Naive thymus-derived CD4-positive, alpha-beta T cell (primary cell): ENCODE results near the gene ABI1. TPM values are rescaled to one million over a fixed set of nuclear protein-coding genes. Genes with fewer than 3 reads are reported as not detected.

Experiments
- ATAC-seq: fragments of 150-1000 bp; cut with Tn5 transposase; 2 replicates; pipeline ENCODE4 v1.10.0; 2021; ENCODE audit warnings: mild to moderate bottlenecking, moderate library complexity
- CTCF ChIA-PET: fragments of 350-600 bp; sonication (Branson Sonifier 250); formaldehyde crosslinking; loops from one replicate; lab custom pipeline; 2021; ENCODE audit warnings: antibody characterized with exemption; lab: Charles Lee
- POLR2A ChIA-PET: fragments of 350-600 bp; sonication (Branson Sonifier 250); formaldehyde crosslinking; loops from one replicate; lab custom pipeline; 2021; ENCODE audit warnings: antibody characterized with exemption, inconsistent platforms; lab: Charles Lee
- DNase-seq, 9 donors: peaks; one replicate each; pipeline versions ENCODE4 v3.0.0 to v3.0.0-alpha.2; 2020 to 2022; ENCODE audit warnings: mixed read lengths in 1 of 9
- H3K27ac ChIP-seq: one replicate; pipeline ENCODE4 v1.7.0; 2013; ENCODE audit warnings: mild to moderate bottlenecking, low read depth, low read length, moderate library complexity
- H3K27me3 ChIP-seq, 2 donors: one replicate each; pipeline ENCODE4 v1.7.0; 2013; ENCODE audit warnings: low read length in 2 of 2, mild to moderate bottlenecking in 2 of 2, moderate library complexity in 2 of 2; ENCODE audit not compliant: control insufficient read depth in 2 of 2, insufficient read depth in 2 of 2
- H3K36me3 ChIP-seq, 3 experiments: 1 replicate in 2 of 3; 2 replicates in 1 of 3; pipeline ENCODE4 v1.7.0; 2013; ENCODE audit warnings: low read length in 3 of 3, mild to moderate bottlenecking in 3 of 3, moderate library complexity in 1 of 3; ENCODE audit not compliant: insufficient read depth in 3 of 3, control insufficient read depth in 2 of 3
- H3K4me1 ChIP-seq, 2 donors: one replicate each; pipeline ENCODE4 v1.7.0; 2013; ENCODE audit warnings: low read length in 2 of 2, mild to moderate bottlenecking in 2 of 2, moderate library complexity in 1 of 2; ENCODE audit not compliant: control insufficient read depth in 2 of 2, insufficient read depth in 2 of 2
- H3K4me3 ChIP-seq: 2 replicates; pipeline ENCODE4 v1.7.0; 2013; ENCODE audit warnings: mild to moderate bottlenecking, low read length
- H3K9me3 ChIP-seq, 3 experiments: 1 replicate in 2 of 3; 2 replicates in 1 of 3; pipeline ENCODE4 v1.7.0; 2013; ENCODE audit warnings: low read length in 3 of 3; ENCODE audit not compliant: control insufficient read depth in 2 of 3
- H3K27ac Mint-ChIP-seq, 9 donors: one replicate each; pipeline ENCODE4 v1.8.0; 2020 to 2022; ENCODE audit warnings: mixed read lengths in 9 of 9, mild to moderate bottlenecking in 8 of 9, moderate library complexity in 5 of 9, inconsistent platforms in 2 of 9
- H3K27me3 Mint-ChIP-seq, 5 donors: one replicate each; pipeline ENCODE4 v1.8.0; 2021 to 2022; ENCODE audit warnings: mixed read lengths in 5 of 5, mild to moderate bottlenecking in 1 of 5
- H3K36me3 Mint-ChIP-seq, 5 donors: one replicate each; pipeline ENCODE4 v1.8.0; 2020 to 2022; ENCODE audit warnings: mixed read lengths in 5 of 5, mild to moderate bottlenecking in 3 of 5, inconsistent platforms in 1 of 5
- H3K4me1 Mint-ChIP-seq, 7 donors: one replicate each; pipeline ENCODE4 v1.8.0; 2020 to 2022; ENCODE audit warnings: mixed read lengths in 7 of 7, mild to moderate bottlenecking in 3 of 7, inconsistent platforms in 1 of 7
- H3K4me3 Mint-ChIP-seq, 10 donors: one replicate each; pipeline ENCODE4 v1.8.0; 2020 to 2022; ENCODE audit warnings: mild to moderate bottlenecking in 10 of 10, mixed read lengths in 10 of 10, moderate library complexity in 6 of 10, inconsistent platforms in 2 of 10
- H3K9me3 Mint-ChIP-seq, 11 donors: one replicate each; pipeline ENCODE4 v1.8.0; 2020 to 2022; ENCODE audit warnings: mixed read lengths in 11 of 11, mild to moderate bottlenecking in 4 of 11, inconsistent platforms in 1 of 11, moderate library complexity in 1 of 11
- intact Hi-C, 2 donors: fragments of 100-400 bp; cut with micrococcal nuclease; formaldehyde crosslinking; loops; one replicate each; pipeline ENCODE4 v1.15.1; 2023
- polyA plus RNA-seq, 2 donors: library from polyadenylated mRNA; unstranded; fragments of 300-500 nt; fragmentation: Illumina TruSeq; gene quantifications; one replicate each; pipeline ENCODE4 v1.2.3, GENCODE V29; 2021
- total RNA-seq, 6 experiments: library from RNA in 5 of 6; stranded (reverse) in 5 of 6; gene quantifications; 1 replicate in 5 of 6; 2 replicates in 1 of 6; pipeline ENCODE4 v1.2.3 and lab custom pipeline; 2021 to 2026

Gene ABI1
- total and polyA plus RNA-seq, 7 experiments from 2014 or later: 61.9 to 73.7 (median 66.0) TPM

GRCh38 chr10:26887611-26888215 lies 27.0 kb upstream of the ABI1 start:
- Mint-ChIP-seq H3K36me3 (no peaks in the 10 kb centered on the region), H3K9me3 (peaks cover 0 to 8% (median 3%) of the 10 kb centered on the region in 11 donors), H3K4me3 (no peak overlapping the region), H3K4me1 (no peaks in the 10 kb centered on the region), H3K27me3 (peaks cover 0 to 16% (median 4%) of the 10 kb centered on the region in 5 donors), H3K27ac (no peak overlapping the region)
- H3K9me3 ChIP-seq: no peaks in the 10 kb centered on the region
- CTCF ChIA-PET: no interaction called here
- no peak overlapping the region for H3K4me3 ChIP-seq
- no peak for ATAC-seq
- intact Hi-C loops: no loop called here
- H3K27ac ChIP-seq: no peak overlapping the region
- POLR2A ChIA-PET: no interaction called here
- no peaks in the 10 kb centered on the region for H3K27me3 ChIP-seq
- no peaks in the 10 kb centered on the region for H3K36me3 ChIP-seq
- no peak for DNase-seq
- H3K4me1 ChIP-seq: no peaks in the 10 kb centered on the region

GRCh38 chr10:26881600-26882331 lies 21.0 kb upstream of the ABI1 start:
- peaks cover 4 to 37% (median 13%) of the 10 kb centered on the region in 5 donors for H3K27me3 Mint-ChIP-seq
- Histone ChIP-seq H3K4me1 (no peaks in the 10 kb centered on the region), H3K27ac (no peak overlapping the region)

GRCh38 chr10:26879744-26880143 lies 19.0 kb upstream of the ABI1 start:
- no peaks in the 10 kb centered on the region for H3K9me3 ChIP-seq
- ATAC-seq (no peak), DNase-seq (no peak)
- no peak overlapping the region for H3K27ac ChIP-seq
- intact Hi-C loops: loop anchor here (5.0 kb wide), 2 partner anchors 363 to 1152 kb away; partner anchors contain the start of gene ACBD5 (in 1 of the 2)
- no peaks in the 10 kb centered on the region for H3K4me1 ChIP-seq
- ChIA-PET CTCF (interaction anchor here (2.9 to 4.7 kb wide), 2 partner anchors 18 to 153 kb away, joined by 15 to 25 read pairs; partner anchors contain the start of gene ABI1), POLR2A (no interaction called here)
- no peaks in the 10 kb centered on the region for H3K36me3 ChIP-seq
- no peak overlapping the region for H3K4me3 ChIP-seq
- no peaks in the 10 kb centered on the region for H3K9me3 Mint-ChIP-seq
- peaks cover 4 to 43% (median 9%) of the 10 kb centered on the region in 5 donors for H3K27me3 Mint-ChIP-seq
- no peak overlapping the region for H3K27ac Mint-ChIP-seq
- no peaks in the 10 kb centered on the region for H3K36me3 Mint-ChIP-seq
- no peaks in the 10 kb centered on the region for H3K27me3 ChIP-seq
- no peak overlapping the region for H3K4me3 Mint-ChIP-seq
- H3K4me1 Mint-ChIP-seq: peaks cover 0 to 8% (median 0%) of the 10 kb centered on the region in 7 donors

More at GRCh38 chr10:26881600-26882331, 21.0 kb upstream of the ABI1 start:
- ATAC-seq (peak; percentile 87), DNase-seq (peak in 6 of 9 donors; percentile 23 to 60 (median 37))
- Mint-ChIP-seq H3K9me3 (no peaks in the 10 kb centered on the region), H3K4me1 (peaks cover 0 to 8% (median 0%) of the 10 kb centered on the region in 7 donors), H3K36me3 (no peaks in the 10 kb centered on the region), H3K27ac (no peak overlapping the region), H3K4me3 (no peak overlapping the region)
- H3K9me3 ChIP-seq: no peaks in the 10 kb centered on the region
- H3K36me3 ChIP-seq: no peaks in the 10 kb centered on the region
- intact Hi-C loops: loop anchor here (1.0 to 5.0 kb wide), 8 partner anchors 20 to 1154 kb away; partner anchors contain the start of gene ACBD5 (in 1 of the 2)
- H3K4me3 ChIP-seq: no peak overlapping the region
- no peaks in the 10 kb centered on the region for H3K27me3 ChIP-seq
- CTCF ChIA-PET: interaction anchor here (0.7 to 4.2 kb wide), 18 partner anchors 11 to 1006 kb away, joined by 3 to 56 read pairs (median 4); partner anchors contain the start of gene ABI1
- POLR2A ChIA-PET: interaction anchor here (0.7 kb wide), 1 partner anchor 22 kb away, joined by 3 read pairs; no protein-coding TSS in a partner anchor

- Histone ChIP-seq H3K9me3 (no peaks in the 10 kb centered on the region), H3K4me1 (no peaks in the 10 kb centered on the region), H3K36me3 (no peaks in the 10 kb centered on the region), H3K27ac (no peak overlapping the region), H3K4me3 (no peak overlapping the region), H3K27me3 (no peaks in the 10 kb centered on the region)
- DNase-seq (no peak), ATAC-seq (no peak)
- H3K9me3 Mint-ChIP-seq: no peaks in the 10 kb centered on the region
- peaks cover 5 to 13% (median 6%) of the 10 kb centered on the region in 7 donors for H3K4me1 Mint-ChIP-seq
- H3K36me3 Mint-ChIP-seq: no peaks in the 10 kb centered on the region
- peaks cover 0 to 20% (median 3%) of the 10 kb centered on the region in 5 donors for H3K27me3 Mint-ChIP-seq
- POLR2A ChIA-PET: no interaction called here
- CTCF ChIA-PET: interaction anchor here (1.1 to 1.2 kb wide), 2 partner anchors 9 to 10 kb away, joined by 3 to 8 read pairs; no protein-coding TSS in a partner anchor
- intact Hi-C loops: no loop called here
- H3K4me3 Mint-ChIP-seq: no peak overlapping the region
- H3K27ac Mint-ChIP-seq: no peak overlapping the region
These were observed 10.0 kb upstream of the ABI1 start for GRCh38 chr10:26870766-26871165.

- Mint-ChIP-seq H3K36me3 (no peaks in the 10 kb centered on the region), H3K27me3 (peaks cover 0 to 21% (median 3%) of the 10 kb centered on the region in 5 donors), H3K27ac (peak overlapping the region; percentile 10 to 81 (median 61)), H3K4me1 (peaks cover 5 to 13% (median 6%) of the 10 kb centered on the region in 7 donors), H3K4me3 (peak overlapping the region in 9 of 10 donors; percentile 20 to 62 (median 49)), H3K9me3 (no peaks in the 10 kb centered on the region)
- peak in 1 of 9 donors; percentile 11 for DNase-seq
- peak; percentile 41 for ATAC-seq
- H3K4me1 ChIP-seq: no peaks in the 10 kb centered on the region
- H3K27me3 ChIP-seq: no peaks in the 10 kb centered on the region
- no peaks in the 10 kb centered on the region for H3K9me3 ChIP-seq
- H3K36me3 ChIP-seq: no peaks in the 10 kb centered on the region
- intact Hi-C loops: no loop called here
- POLR2A ChIA-PET: interaction anchor here (0.8 kb wide), 1 partner anchor 13 kb away, joined by 3 read pairs; no protein-coding TSS in a partner anchor
- H3K27ac ChIP-seq: no peak overlapping the region
- no peak overlapping the region for H3K4me3 ChIP-seq
- CTCF ChIA-PET: interaction anchor here (1.0 kb wide), 1 partner anchor 13 kb away, joined by 3 read pairs; no protein-coding TSS in a partner anchor
These were observed 8.8 kb upstream of the ABI1 start for GRCh38 chr10:26869528-26869927.

GRCh38 chr10:26863351-26864076 lies 2.8 kb upstream of the ABI1 start:
- no peaks in the 10 kb centered on the region for H3K9me3 ChIP-seq
- peaks cover 0 to 5% of the 10 kb centered on the region in 2 donors for H3K4me1 ChIP-seq
- no peak overlapping the region for H3K4me3 ChIP-seq
- DNase-seq (no peak), ATAC-seq (no peak)
- peaks cover 0 to 2% (median 0%) of the 10 kb centered on the region in 11 donors for H3K9me3 Mint-ChIP-seq
- H3K27ac Mint-ChIP-seq: no peak overlapping the region
- CTCF ChIA-PET: interaction anchor here (3.7 kb wide), 1 partner anchor 18 kb away, joined by 15 read pairs; no protein-coding TSS in a partner anchor
- H3K27ac ChIP-seq: no peak overlapping the region
- H3K4me1 Mint-ChIP-seq: peaks cover 4 to 21% (median 16%) of the 10 kb centered on the region in 7 donors
- POLR2A ChIA-PET: no interaction called here
- peaks cover 0 to 37% (median 5%) of the 10 kb centered on the region in 5 donors for H3K27me3 Mint-ChIP-seq
- no peak overlapping the region for H3K4me3 Mint-ChIP-seq
- intact Hi-C loops: loop anchor here in 1 of 2 donors (5.0 kb wide), 3 partner anchors 116 to 1846 kb away; partner anchors contain the start of genes ENKUR and THNSL1
- no peaks in the 10 kb centered on the region for H3K27me3 ChIP-seq
- peaks cover 0 to 4% (median 0%) of the 10 kb centered on the region in 3 experiments for H3K36me3 ChIP-seq
- H3K36me3 Mint-ChIP-seq: peaks cover 0 to 4% (median 0%) of the 10 kb centered on the region in 5 donors
